Measurements from ENCODE around the gene PARP1.
"Not testable (repeated sequence)": the region's sequence is repeated elsewhere in the genome, so short reads cannot be mapped to it uniquely, and the experiment has no call there.

The PARP1 gene

GRCh38 chr1:226351709-226352108 lies 56.2 kb downstream of the PARP1 start:
- FAIRE-seq: no peak
- no peak for DNase-seq (ENCODE audit: insufficient read length, low spot score)
- TF ChIP-seq POLR2A (IDR thresholded peaks at IDR 0.05; ENCODE audit: low read depth, low read length): no peak

- FAIRE-seq (no peak), DNase-seq (ENCODE audit: insufficient read length, low spot score) (no peak)
- no peak for TF ChIP-seq POLR2A (IDR thresholded peaks at IDR 0.05; ENCODE audit: low read depth, low read length)
These were observed 57.4 kb downstream of the PARP1 start for GRCh38 chr1:226350519-226350865.

GRCh38 chr1:226349801-226350518 lies 57.9 kb downstream of the PARP1 start:
- no peak for TF ChIP-seq POLR2A (IDR thresholded peaks at IDR 0.05; ENCODE audit: low read depth, low read length)
- DNase-seq (ENCODE audit: insufficient read length, low spot score) (no peak), FAIRE-seq (no peak)

GRCh38 chr1:226349081-226349480 lies 58.8 kb downstream of the PARP1 start:
- DNase-seq (ENCODE audit: insufficient read length, low spot score) (no peak), FAIRE-seq (no peak)
- TF ChIP-seq POLR2A (IDR thresholded peaks at IDR 0.05; ENCODE audit: low read depth, low read length): no peak

- DNase-seq (ENCODE audit: insufficient read length, low spot score) (no peak), FAIRE-seq (no peak)
- TF ChIP-seq POLR2A (IDR thresholded peaks at IDR 0.05; ENCODE audit: low read depth, low read length): no peak
These were observed 63.2 kb downstream of the PARP1 start for GRCh38 chr1:226344441-226345259.

- FAIRE-seq (no peak), DNase-seq (ENCODE audit: insufficient read length, low spot score) (no peak)
- TF ChIP-seq POLR2A (IDR thresholded peaks at IDR 0.05; ENCODE audit: low read depth, low read length): no peak
These were observed 65.2 kb downstream of the PARP1 start for GRCh38 chr1:226342656-226343055.

- not testable (repeated sequence) for FAIRE-seq; DNase-seq (ENCODE audit: insufficient read length, low spot score)
These were observed 67.8 kb downstream of the PARP1 start for GRCh38 chr1:226340111-226340510.

- TF ChIP-seq POLR2A (IDR thresholded peaks at IDR 0.05; ENCODE audit: low read depth, low read length): no peak
- FAIRE-seq: no peak
- no peak for DNase-seq (ENCODE audit: insufficient read length, low spot score)
These were observed 70.5 kb downstream of the PARP1 start for GRCh38 chr1:226337276-226337875.

GRCh38 chr1:226335661-226336060 lies 72.2 kb downstream of the PARP1 start:
- DNase-seq (ENCODE audit: insufficient read length, low spot score): no peak
- no peak for TF ChIP-seq POLR2A (IDR thresholded peaks at IDR 0.05; ENCODE audit: low read depth, low read length)
- no peak for FAIRE-seq

GRCh38 chr1:226332947-226333346 lies 74.9 kb downstream of the PARP1 start:
- FAIRE-seq (no peak), DNase-seq (ENCODE audit: insufficient read length, low spot score) (no peak)
- no peak for TF ChIP-seq POLR2A (IDR thresholded peaks at IDR 0.05; ENCODE audit: low read depth, low read length)

GRCh38 chr1:226329237-226329636 lies 78.7 kb downstream of the PARP1 start:
- DNase-seq (ENCODE audit: insufficient read length, low spot score): no peak
- FAIRE-seq: no peak
- no peak for TF ChIP-seq POLR2A (IDR thresholded peaks at IDR 0.05; ENCODE audit: low read depth, low read length)

- TF ChIP-seq POLR2A (IDR thresholded peaks at IDR 0.05; ENCODE audit: low read depth, low read length): no peak
- no peak for DNase-seq (ENCODE audit: insufficient read length, low spot score)
- no peak for FAIRE-seq
These were observed 80.1 kb downstream of the PARP1 start for GRCh38 chr1:226327761-226328162.

GRCh38 chr1:226325178-226325577 lies 82.7 kb downstream of the PARP1 start:
- no peak for TF ChIP-seq POLR2A (IDR thresholded peaks at IDR 0.05; ENCODE audit: low read depth, low read length)
- DNase-seq (ENCODE audit: insufficient read length, low spot score) (peak; percentile 26), FAIRE-seq (no peak)

- FAIRE-seq (no peak), DNase-seq (ENCODE audit: insufficient read length, low spot score) (no peak)
- TF ChIP-seq POLR2A (IDR thresholded peaks at IDR 0.05; ENCODE audit: low read depth, low read length): no peak
These were observed 83.4 kb downstream of the PARP1 start for GRCh38 chr1:226324479-226324878.

GRCh38 chr1:226322986-226323385 lies 84.9 kb downstream of the PARP1 start:
- TF ChIP-seq POLR2A (IDR thresholded peaks at IDR 0.05; ENCODE audit: low read depth, low read length): no peak
- no peak for DNase-seq (ENCODE audit: insufficient read length, low spot score)
- no peak for FAIRE-seq

Data from H54 (cell line).